Activated T-helper 17 cell treated with anti-CD3 and anti-CD28 coated beads, Interleukin-2, amount 50 U/mL, for 72 hours (primary cell): ENCODE data around the gene DGKZ. TPM values are rescaled to one million over a fixed set of nuclear protein-coding genes. Genes with fewer than 3 reads are reported as not detected.
A peak's percentile ranks its signal among the peaks of the same experiment; 100 is the strongest.

Experiments used
- ATAC-seq: fragments of 150-1000 bp; cut with Tn5 transposase; replicated peaks from 2 replicates; pipeline ENCODE4 v1.10.0; 2021; ENCODE audit warnings: mild to moderate bottlenecking, moderate library complexity
- H3K27ac Mint-ChIP-seq: one replicate; pipeline ENCODE4 v1.8.0; 2022; ENCODE audit warnings: mixed read lengths
- H3K27me3 Mint-ChIP-seq: one replicate; pipeline ENCODE4 v1.8.0; 2022; ENCODE audit warnings: mixed read lengths
- H3K36me3 Mint-ChIP-seq: one replicate; pipeline ENCODE4 v1.8.0; 2022; ENCODE audit warnings: low read depth, mild to moderate bottlenecking, mixed read lengths
- H3K4me1 Mint-ChIP-seq: one replicate; pipeline ENCODE4 v1.8.0; 2022; ENCODE audit warnings: mixed read lengths
- H3K4me3 Mint-ChIP-seq: one replicate; pipeline ENCODE4 v1.8.0; 2022; ENCODE audit warnings: mild to moderate bottlenecking, mixed read lengths
- H3K9me3 Mint-ChIP-seq: one replicate; pipeline ENCODE4 v1.8.0; 2022; ENCODE audit warnings: mixed read lengths
- total RNA-seq, 2 donors: library from RNA; stranded (reverse); gene quantifications; one replicate each; pipeline ENCODE4 v1.2.3, GENCODE V29; 2022

DGKZ gene
- total RNA-seq, 2 donors from 2014 or later: 78.9 to 100 TPM

- Mint-ChIP-seq H3K27me3 (no peaks in the 10 kb centered on the region), H3K4me3 (no peak overlapping the region), H3K4me1 (peaks cover 5% of the 10 kb centered on the region), H3K9me3 (no peaks in the 10 kb centered on the region), H3K27ac (no peak overlapping the region), H3K36me3 (no peaks in the 10 kb centered on the region)
- ATAC-seq: peak; percentile 12
Measured at GRCh38 chr11:46309814-46310259, 37.4 kb upstream of the DGKZ start.

GRCh38 chr11:46315033-46315738, 32.1 kb upstream of the DGKZ start:
- H3K27ac Mint-ChIP-seq: no peak overlapping the region

GRCh38 chr11:46315783-46316563, 31.3 kb upstream of the DGKZ start:
- Mint-ChIP-seq H3K27ac (no peak overlapping the region), H3K4me1 (peaks cover 21% of the 10 kb centered on the region), H3K9me3 (no peaks in the 10 kb centered on the region), H3K4me3 (no peak overlapping the region), H3K36me3 (no peaks in the 10 kb centered on the region), H3K27me3 (no peaks in the 10 kb centered on the region)
- no peak for ATAC-seq

More at GRCh38 chr11:46315033-46315738, 32.1 kb upstream of the DGKZ start:
- no peaks in the 10 kb centered on the region for H3K9me3 Mint-ChIP-seq
- H3K4me1 Mint-ChIP-seq: peaks cover 17% of the 10 kb centered on the region
- peak; percentile 74 for ATAC-seq
- no peak overlapping the region for H3K4me3 Mint-ChIP-seq
- H3K36me3 Mint-ChIP-seq: no peaks in the 10 kb centered on the region
- H3K27me3 Mint-ChIP-seq: no peaks in the 10 kb centered on the region

GRCh38 chr11:46319074-46319453, 28.2 kb upstream of the DGKZ start:
- H3K4me3 Mint-ChIP-seq: peak overlapping the region; percentile 62
- H3K4me1 Mint-ChIP-seq: peaks cover 22% of the 10 kb centered on the region
- no peaks in the 10 kb centered on the region for H3K9me3 Mint-ChIP-seq
- ATAC-seq: peak; percentile 2
- H3K27me3 Mint-ChIP-seq: no peaks in the 10 kb centered on the region
- no peaks in the 10 kb centered on the region for H3K36me3 Mint-ChIP-seq
- peak overlapping the region; percentile 85 for H3K27ac Mint-ChIP-seq

GRCh38 chr11:46321757-46322156, 25.5 kb upstream of the DGKZ start:
- ATAC-seq: no peak
- H3K9me3 Mint-ChIP-seq: no peaks in the 10 kb centered on the region
- no peak overlapping the region for H3K4me3 Mint-ChIP-seq

GRCh38 chr11:46322759-46323158, 24.5 kb upstream of the DGKZ start:
- H3K36me3 Mint-ChIP-seq: no peaks in the 10 kb centered on the region
- H3K4me1 Mint-ChIP-seq: peaks cover 18% of the 10 kb centered on the region
- H3K4me3 Mint-ChIP-seq: no peak overlapping the region
- H3K27me3 Mint-ChIP-seq: no peaks in the 10 kb centered on the region
- no peak overlapping the region for H3K27ac Mint-ChIP-seq
- no peaks in the 10 kb centered on the region for H3K9me3 Mint-ChIP-seq
- no peak for ATAC-seq

More at GRCh38 chr11:46321757-46322156, 25.5 kb upstream of the DGKZ start:
- H3K27ac Mint-ChIP-seq: no peak overlapping the region
- no peaks in the 10 kb centered on the region for H3K27me3 Mint-ChIP-seq
- no peaks in the 10 kb centered on the region for H3K36me3 Mint-ChIP-seq
- peaks cover 16% of the 10 kb centered on the region for H3K4me1 Mint-ChIP-seq

- Mint-ChIP-seq H3K4me1 (peaks cover 21% of the 10 kb centered on the region), H3K4me3 (no peak overlapping the region), H3K9me3 (no peaks in the 10 kb centered on the region), H3K27ac (no peak overlapping the region), H3K27me3 (no peaks in the 10 kb centered on the region), H3K36me3 (no peaks in the 10 kb centered on the region)
- ATAC-seq: no peak
Measured at GRCh38 chr11:46326813-46327416, 20.3 kb upstream of the DGKZ start.

GRCh38 chr11:46327829-46328228, 19.4 kb upstream of the DGKZ start:
- H3K27me3 Mint-ChIP-seq: no peaks in the 10 kb centered on the region
- H3K36me3 Mint-ChIP-seq: no peaks in the 10 kb centered on the region
- no peak overlapping the region for H3K4me3 Mint-ChIP-seq
- H3K9me3 Mint-ChIP-seq: no peaks in the 10 kb centered on the region
- no peak overlapping the region for H3K27ac Mint-ChIP-seq
- ATAC-seq: no peak
- peaks cover 22% of the 10 kb centered on the region for H3K4me1 Mint-ChIP-seq

- H3K36me3 Mint-ChIP-seq: no peaks in the 10 kb centered on the region
- H3K27me3 Mint-ChIP-seq: no peaks in the 10 kb centered on the region
- H3K9me3 Mint-ChIP-seq: no peaks in the 10 kb centered on the region
- peak overlapping the region; percentile 67 for H3K4me3 Mint-ChIP-seq
- H3K4me1 Mint-ChIP-seq: peaks cover 22% of the 10 kb centered on the region
- ATAC-seq: no peak
- no peak overlapping the region for H3K27ac Mint-ChIP-seq
Measured at GRCh38 chr11:46330154-46330553, 17.1 kb upstream of the DGKZ start.

- H3K4me1 Mint-ChIP-seq: peaks cover 22% of the 10 kb centered on the region
- H3K27me3 Mint-ChIP-seq: no peaks in the 10 kb centered on the region
- ATAC-seq: no peak
- H3K36me3 Mint-ChIP-seq: no peaks in the 10 kb centered on the region
- H3K4me3 Mint-ChIP-seq: peak overlapping the region; percentile 67
- H3K9me3 Mint-ChIP-seq: no peaks in the 10 kb centered on the region
- H3K27ac Mint-ChIP-seq: peak overlapping the region; percentile 32
Measured at GRCh38 chr11:46330563-46331281, 16.5 kb upstream of the DGKZ start.

- Mint-ChIP-seq H3K27me3 (no peaks in the 10 kb centered on the region), H3K4me1 (peaks cover 22% of the 10 kb centered on the region), H3K9me3 (no peaks in the 10 kb centered on the region), H3K4me3 (peak overlapping the region; percentile 67), H3K36me3 (no peaks in the 10 kb centered on the region), H3K27ac (peak overlapping the region; percentile 32)
- ATAC-seq: peak; percentile 80
Measured at GRCh38 chr11:46331282-46331984, 15.8 kb upstream of the DGKZ start.

- Mint-ChIP-seq H3K36me3 (no peaks in the 10 kb centered on the region), H3K9me3 (no peaks in the 10 kb centered on the region), H3K4me3 (peak overlapping the region; percentile 67), H3K27me3 (no peaks in the 10 kb centered on the region), H3K27ac (no peak overlapping the region), H3K4me1 (peaks cover 22% of the 10 kb centered on the region)
- ATAC-seq: no peak
Measured at GRCh38 chr11:46332093-46332567, 15.1 kb upstream of the DGKZ start.

GRCh38 chr11:46332568-46333393, 14.5 kb upstream of the DGKZ start:
- Mint-ChIP-seq H3K4me3 (peak overlapping the region; percentile 73), H3K36me3 (no peaks in the 10 kb centered on the region), H3K27me3 (no peaks in the 10 kb centered on the region), H3K27ac (no peak overlapping the region), H3K4me1 (peaks cover 19% of the 10 kb centered on the region), H3K9me3 (no peaks in the 10 kb centered on the region)
- ATAC-seq: peak; percentile 48
